ENCODE measurements around the gene VPS37C. TPM values are rescaled to one million over a fixed set of nuclear protein-coding genes. Genes with fewer than 3 reads are reported as not detected.

VPS37C gene
- total RNA-seq, 1 experiment from 2014 or later = 24.0 TPM

GRCh38 chr11:61142424-61142823 lies 18.8 kb downstream of the VPS37C start:
- Histone ChIP-seq H3K27ac (ENCODE audit: low read length) (no peak overlapping the region), H3K4me3 (ENCODE audit: low read depth in 2 of 2, low read length in 2 of 2) (no peak overlapping the region), H3K9me3 (ENCODE audit: control insufficient read depth, insufficient read depth, low read depth, low read length) (no peaks in the 10 kb centered on the region), H3K27me3 (ENCODE audit: control insufficient read depth, insufficient read depth, low read length) (no peaks in the 10 kb centered on the region), H3K4me1 (ENCODE audit: control insufficient read depth, insufficient read depth, low read length) (no peaks in the 10 kb centered on the region), H3K36me3 (ENCODE audit: control insufficient read depth, insufficient read depth, low read length) (no peaks in the 10 kb centered on the region)
- TF ChIP-seq POLR2AphosphoS5 (IDR thresholded peaks at IDR 0.05; ENCODE audit: low read depth, low read length) (no peak), SIN3A (IDR thresholded peaks at IDR 0.05; ENCODE audit: borderline replicate concordance, insufficient read depth, low read depth, low read length) (no peak), REST (IDR thresholded peaks at IDR 0.05; ENCODE audit: insufficient read depth in 1 of 2, low read depth in 2 of 2, low read length in 1 of 2) (no peak), CTCF (IDR thresholded peaks at IDR 0.05) (no peak), TCF7L2 (IDR thresholded peaks at IDR 0.05; ENCODE audit: low read depth, low read length) (no peak)
- ATAC-seq = no peak
- intact Hi-C loops (cut with micrococcal nuclease; ENCODE audit: unreplicated experiment) (no loop called here), in situ Hi-C loops (cut with HindIII; ENCODE audit: low pct_unique_long_range_greater_than_20kb, low sequenced_read_pairs) (no loop called here)
- DNase-seq (ENCODE audit: low read depth, low spot score) = no peak
- ChIA-PET CTCF (interaction anchor here (0.6 kb wide), 1 partner anchor 307 kb away, joined by 3 read pairs; no protein-coding TSS in a partner anchor), POLR2A (no interaction called here)
- BruUV-seq (replicated peaks) = no TSS peak

GRCh38 chr11:61141601-61142028 lies 19.6 kb downstream of the VPS37C start:
- no TSS peak for BruUV-seq (replicated peaks)
- TF ChIP-seq TCF7L2 (IDR thresholded peaks at IDR 0.05; ENCODE audit: low read depth, low read length) (no peak), SIN3A (IDR thresholded peaks at IDR 0.05; ENCODE audit: borderline replicate concordance, insufficient read depth, low read depth, low read length) (no peak)
- H3K9me3 ChIP-seq (ENCODE audit: control insufficient read depth, insufficient read depth, low read depth, low read length) = no peaks in the 10 kb centered on the region
- 0 out of 2 replicates have a peak, but pooled peaks have one; percentile 47 for ATAC-seq
- H3K4me1 ChIP-seq (ENCODE audit: control insufficient read depth, insufficient read depth, low read length) = no peaks in the 10 kb centered on the region
- no peak overlapping the region for H3K27ac ChIP-seq (ENCODE audit: low read length)
- in situ Hi-C loops (cut with HindIII; ENCODE audit: low pct_unique_long_range_greater_than_20kb, low sequenced_read_pairs) = no loop called here
- POLR2A ChIA-PET = interaction anchor here (0.6 to 0.7 kb wide), 2 partner anchors 215 to 286 kb away, joined by 3 to 8 read pairs; partner anchors contain the start of gene PTGDR2
- no peaks in the 10 kb centered on the region for H3K36me3 ChIP-seq (ENCODE audit: control insufficient read depth, insufficient read depth, low read length)
- no peak for DNase-seq (ENCODE audit: low read depth, low spot score)
- no peaks in the 10 kb centered on the region for H3K27me3 ChIP-seq (ENCODE audit: control insufficient read depth, insufficient read depth, low read length)
- H3K4me3 ChIP-seq (ENCODE audit: low read depth in 2 of 2, low read length in 2 of 2) = no peak overlapping the region
- CTCF ChIA-PET = no interaction called here
- intact Hi-C loops (cut with micrococcal nuclease; ENCODE audit: unreplicated experiment) = no loop called here

- intact Hi-C loops (cut with micrococcal nuclease; ENCODE audit: unreplicated experiment) = no loop called here
- no TSS peak for BruUV-seq (replicated peaks)
- in situ Hi-C loops (cut with HindIII; ENCODE audit: low pct_unique_long_range_greater_than_20kb, low sequenced_read_pairs) = no loop called here
- POLR2A ChIA-PET = no interaction called here
- Histone ChIP-seq H3K9me3 (ENCODE audit: control insufficient read depth, insufficient read depth, low read depth, low read length) (no peaks in the 10 kb centered on the region), H3K36me3 (ENCODE audit: control insufficient read depth, insufficient read depth, low read length) (no peaks in the 10 kb centered on the region), H3K4me1 (ENCODE audit: control insufficient read depth, insufficient read depth, low read length) (no peaks in the 10 kb centered on the region), H3K27me3 (ENCODE audit: control insufficient read depth, insufficient read depth, low read length) (no peaks in the 10 kb centered on the region), H3K27ac (ENCODE audit: low read length) (no peak overlapping the region), H3K4me3 (ENCODE audit: low read depth in 2 of 2, low read length in 2 of 2) (no peak overlapping the region)
- no peak for ATAC-seq
- CTCF ChIA-PET = no interaction called here
- TF ChIP-seq REST (IDR thresholded peaks at IDR 0.05; ENCODE audit: insufficient read depth in 1 of 2, low read depth in 2 of 2, low read length in 1 of 2) = no peak
- DNase-seq (ENCODE audit: low read depth, low spot score) = no peak
Measured at GRCh38 chr11:61140416-61140815, 20.8 kb downstream of the VPS37C start.
